Measurements from ENCODE around the gene KAT8. TPM values are rescaled to one million over a fixed set of nuclear protein-coding genes. Genes with fewer than 3 reads are reported as not detected.
A peak's percentile ranks its signal among the peaks of the same experiment; 100 is the strongest.

KAT8 gene
- total and polyA plus RNA-seq, 2 experiments from 2014 or later: 33.9 to 44.2 TPM

DNA sequence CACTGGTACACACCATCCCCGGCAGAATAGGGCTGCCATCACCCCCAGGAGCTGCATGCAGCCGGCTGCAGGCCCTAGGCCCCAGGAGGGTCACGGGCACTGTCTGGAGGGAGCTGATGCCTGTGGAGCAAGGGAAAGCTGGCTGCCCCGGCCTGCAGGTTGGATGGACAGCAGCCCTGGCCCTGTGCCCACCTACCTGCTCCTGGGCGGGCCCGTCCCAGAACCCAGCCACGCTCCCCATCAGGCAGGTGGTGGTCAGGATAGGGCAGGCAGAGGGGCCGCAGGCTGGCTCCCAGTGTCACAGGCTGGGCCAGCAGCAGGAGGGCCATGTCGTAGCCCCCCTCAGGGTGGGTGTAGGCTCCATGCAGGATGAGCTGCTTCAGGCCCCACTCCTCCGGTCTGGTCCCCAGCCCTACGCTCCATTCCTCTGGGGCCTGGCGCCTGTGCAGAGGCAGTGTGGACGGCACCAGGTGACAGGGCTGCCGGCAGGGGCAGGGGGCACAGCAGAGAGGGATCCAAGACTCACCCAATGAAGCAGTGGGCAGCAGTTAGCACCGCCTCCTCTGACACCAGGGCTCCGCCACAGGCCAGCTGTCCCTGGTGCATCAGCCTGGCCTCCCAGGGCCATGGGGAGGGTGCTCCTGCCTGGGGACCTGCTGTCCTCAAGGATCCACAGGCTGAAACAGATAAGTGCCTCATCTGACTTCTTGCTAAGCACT is 32.7 kb upstream of the KAT8 start:
- no peaks in the 10 kb centered on the region for H3K9me3 ChIP-seq (ENCODE audit: low read depth)
- H3K79me2 ChIP-seq: no peaks in the 10 kb centered on the region
- H3K36me3 ChIP-seq (replicated peaks; ENCODE audit: insufficient read depth, low read depth): no peaks in the 10 kb centered on the region
- H3K27ac ChIP-seq: no peak overlapping the region
- no peaks in the 10 kb centered on the region for H4K20me1 ChIP-seq (ENCODE audit: insufficient read depth, poor library complexity, severe bottlenecking)
- H3K27me3 ChIP-seq: no peaks in the 10 kb centered on the region
- no peaks in the 10 kb centered on the region for H3K4me1 ChIP-seq (ENCODE audit: insufficient read depth)
- TF ChIP-seq EZH2phosphoT487 (IDR thresholded peaks at IDR 0.05; ENCODE audit: low read depth, severe bottlenecking, unreplicated experiment) (no peak), EZH2 (IDR thresholded peaks at IDR 0.05; ENCODE audit: borderline replicate concordance) (no peak), CTCF (IDR thresholded peaks at IDR 0.05; ENCODE audit: poor library complexity) (no peak)
- peak; percentile 4 for DNase-seq (ENCODE audit: low spot score)
- H3K9me2 ChIP-seq (replicated peaks; ENCODE audit: insufficient read depth): no peaks in the 10 kb centered on the region
- no peak overlapping the region for H3K4me2 ChIP-seq
- H3K4me3 ChIP-seq: no peak overlapping the region
- H2AFZ ChIP-seq: no peak overlapping the region
- 93% methylated on average over 15 of the region's 16 CpGs for WGBS (ENCODE audit: low lambda C conversion rate, missing lambda C conversion rate)

GRCh38 chr16:31085411-31085810 is 32.1 kb upstream of the KAT8 start:
- TF ChIP-seq CTCF (IDR thresholded peaks at IDR 0.05; ENCODE audit: poor library complexity) (no peak), EZH2phosphoT487 (IDR thresholded peaks at IDR 0.05; ENCODE audit: low read depth, severe bottlenecking, unreplicated experiment) (no peak), EZH2 (IDR thresholded peaks at IDR 0.05; ENCODE audit: borderline replicate concordance) (no peak)
- no peak overlapping the region for H3K27ac ChIP-seq
- H3K79me2 ChIP-seq: no peaks in the 10 kb centered on the region
- no peak for DNase-seq (ENCODE audit: low spot score)
- no peaks in the 10 kb centered on the region for H3K27me3 ChIP-seq
- H3K4me3 ChIP-seq: no peak overlapping the region
- 83% methylated on average over 8 of the region's 8 CpGs for WGBS (ENCODE audit: low lambda C conversion rate, missing lambda C conversion rate)
- no peak overlapping the region for H3K4me2 ChIP-seq
- no peaks in the 10 kb centered on the region for H3K4me1 ChIP-seq (ENCODE audit: insufficient read depth)
- no peaks in the 10 kb centered on the region for H3K9me2 ChIP-seq (replicated peaks; ENCODE audit: insufficient read depth)
- no peaks in the 10 kb centered on the region for H3K9me3 ChIP-seq (ENCODE audit: low read depth)
- H4K20me1 ChIP-seq (ENCODE audit: insufficient read depth, poor library complexity, severe bottlenecking): no peaks in the 10 kb centered on the region
- H3K36me3 ChIP-seq (replicated peaks; ENCODE audit: insufficient read depth, low read depth): no peaks in the 10 kb centered on the region
- no peak overlapping the region for H2AFZ ChIP-seq

DNA sequence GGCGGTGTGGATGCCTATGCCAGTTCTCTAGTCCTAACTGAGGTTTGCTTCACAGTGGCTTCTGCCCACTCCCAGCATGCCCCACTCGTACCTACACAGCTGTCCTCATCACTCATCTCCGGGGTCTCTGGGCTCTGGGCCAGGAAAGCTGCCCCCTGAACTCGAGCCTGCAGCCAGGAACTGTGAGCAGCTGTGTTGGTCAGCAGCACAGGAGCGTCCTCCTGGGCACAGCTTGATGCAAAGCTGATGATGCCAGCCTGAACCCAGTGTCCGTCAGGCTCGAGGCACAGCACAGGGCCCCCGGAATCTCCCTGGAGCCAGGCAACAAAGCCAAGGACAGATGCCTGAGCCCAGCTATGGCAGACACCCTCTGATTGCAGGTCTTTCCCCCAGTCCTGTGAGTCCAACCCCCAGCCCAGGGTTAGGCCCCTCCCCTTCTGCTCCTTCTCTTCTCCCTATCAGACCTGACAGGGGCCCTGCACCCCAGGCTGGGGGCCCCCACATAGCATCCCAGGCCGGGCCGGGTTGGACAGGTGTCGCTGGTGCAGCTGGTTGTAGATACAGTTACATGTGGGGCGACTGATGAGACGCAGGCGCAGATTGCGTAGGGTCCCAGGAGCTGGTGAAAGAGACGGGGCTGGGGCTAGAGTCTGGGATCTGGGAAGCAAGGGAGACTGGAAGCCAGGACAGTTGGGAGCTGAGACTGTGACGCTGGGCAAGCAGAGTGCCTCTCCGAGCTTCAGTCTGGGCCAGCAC is 31.4 kb upstream of the KAT8 start:
- Histone ChIP-seq H2AFZ (no peak overlapping the region), H3K27me3 (no peaks in the 10 kb centered on the region), H3K36me3 (replicated peaks; ENCODE audit: insufficient read depth, low read depth) (no peaks in the 10 kb centered on the region), H3K9me3 (ENCODE audit: low read depth) (no peaks in the 10 kb centered on the region), H3K4me3 (no peak overlapping the region), H4K20me1 (ENCODE audit: insufficient read depth, poor library complexity, severe bottlenecking) (no peaks in the 10 kb centered on the region), H3K27ac (no peak overlapping the region), H3K79me2 (no peaks in the 10 kb centered on the region), H3K9me2 (replicated peaks; ENCODE audit: insufficient read depth) (no peaks in the 10 kb centered on the region), H3K4me2 (no peak overlapping the region), H3K4me1 (ENCODE audit: insufficient read depth) (no peaks in the 10 kb centered on the region)
- DNase-seq (ENCODE audit: low spot score): peak; percentile 3
- WGBS (ENCODE audit: low lambda C conversion rate, missing lambda C conversion rate): 93% methylated on average over 18 of the region's 18 CpGs
- no peak for TF ChIP-seq EZH2 (IDR thresholded peaks at IDR 0.05; ENCODE audit: borderline replicate concordance)
- TF ChIP-seq CTCF (IDR thresholded peaks at IDR 0.05; ENCODE audit: poor library complexity): no peak
- no peak for TF ChIP-seq EZH2phosphoT487 (IDR thresholded peaks at IDR 0.05; ENCODE audit: low read depth, severe bottlenecking, unreplicated experiment)

All from hepatocyte (in vitro differentiated cells).